Activated T-cell treated with anti-CD3 and anti-CD28 coated beads, Interleukin-2, amount 50 U/mL, for 1 hour (primary cell): ENCODE measurements around the gene PRSS38.
A peak's percentile ranks its signal among the peaks of the same experiment; 100 is the strongest.

Experiments used
- DNase-seq: peaks from one replicate; pipeline ENCODE4 v3.0.0-alpha.2; 2020

Gene PRSS38

GRCh38 chr1:227779685-227780084 lies 35.8 kb upstream of the PRSS38 start:
- no peak for DNase-seq

DNA sequence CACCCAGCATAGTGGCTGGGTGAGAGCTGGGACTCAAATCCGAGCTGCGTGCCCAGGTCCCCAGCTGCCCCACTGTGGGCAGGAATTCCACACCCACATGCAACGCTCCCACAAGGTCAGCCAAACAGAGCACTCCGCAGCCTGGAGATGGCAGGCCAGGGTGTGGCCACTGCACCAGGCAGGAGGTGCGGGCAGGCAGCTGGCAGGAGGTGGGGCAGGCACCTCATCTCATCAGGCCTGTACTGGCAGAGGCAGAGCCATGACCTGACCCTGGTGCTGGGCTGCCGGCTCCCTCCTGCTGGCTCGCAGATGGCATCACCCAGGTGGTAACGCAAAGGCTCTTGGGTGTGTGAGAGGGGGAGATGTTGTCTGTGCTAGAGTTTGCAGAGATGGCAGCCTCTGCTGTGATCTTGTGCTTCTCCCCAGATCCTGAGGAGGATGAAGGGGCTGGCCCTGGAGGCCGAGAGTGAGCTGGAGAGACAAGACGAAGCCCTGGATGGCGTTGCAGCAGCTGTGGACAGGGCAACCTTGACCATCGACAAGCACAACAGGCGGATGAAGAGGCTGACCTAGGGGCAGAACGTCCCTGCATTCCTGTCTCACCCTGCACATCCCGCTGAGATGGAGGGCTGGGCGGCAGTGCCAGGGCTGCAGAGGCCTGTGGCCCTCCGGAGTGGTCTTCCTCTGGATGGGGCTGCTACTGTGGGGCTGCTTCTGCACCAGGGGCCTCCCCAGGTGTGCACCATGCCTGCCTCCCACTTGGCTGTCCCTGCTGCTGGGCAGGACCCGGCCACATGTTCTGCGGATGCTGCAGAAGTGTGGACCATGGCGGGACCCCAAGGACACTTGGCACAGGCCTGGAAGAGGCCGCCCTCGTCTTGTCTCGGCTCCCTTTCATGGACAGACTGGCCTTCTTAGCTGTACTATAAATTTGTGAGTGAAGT lies 35.1 kb upstream of the PRSS38 start:
- no peak for DNase-seq

- no peak for DNase-seq
Measured at GRCh38 chr1:227781314-227781930, 34.1 kb upstream of the PRSS38 start.

- DNase-seq, result no peak
Measured at GRCh38 chr1:227782226-227782625, 33.2 kb upstream of the PRSS38 start.

DNA sequence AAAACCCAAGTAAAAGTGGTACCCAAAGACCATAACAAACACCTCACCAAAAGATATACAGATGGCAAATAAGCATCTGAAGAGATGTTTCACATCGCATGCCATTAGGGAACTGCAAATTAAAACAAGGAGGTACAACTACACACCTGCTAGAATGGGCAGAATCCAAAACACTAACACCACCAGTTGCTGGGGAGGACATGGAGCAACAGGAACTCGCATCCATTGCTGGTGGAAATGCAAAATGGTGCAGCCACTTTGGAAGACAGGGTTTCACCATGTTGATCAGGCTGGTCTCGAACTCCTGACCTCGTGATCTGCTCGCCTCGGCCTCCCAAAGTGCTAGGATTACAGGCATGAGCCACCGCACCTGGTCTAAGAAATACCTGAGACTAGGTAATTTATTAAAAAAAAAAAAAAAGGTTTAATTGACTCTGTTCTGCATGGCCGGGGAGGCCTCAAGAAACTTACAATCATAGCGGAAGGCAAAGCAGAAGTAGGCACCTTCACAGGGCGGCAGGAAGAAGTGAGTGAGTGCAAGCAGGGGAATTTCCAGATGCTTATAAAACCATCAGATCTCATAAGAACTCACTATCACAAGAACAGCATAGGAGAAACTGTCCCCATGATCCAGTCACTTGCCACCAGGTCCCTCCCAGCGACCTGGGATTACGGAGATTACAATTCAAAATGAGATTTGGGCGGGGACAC lies 30.2 kb upstream of the PRSS38 start:
- no peak for DNase-seq

DNA sequence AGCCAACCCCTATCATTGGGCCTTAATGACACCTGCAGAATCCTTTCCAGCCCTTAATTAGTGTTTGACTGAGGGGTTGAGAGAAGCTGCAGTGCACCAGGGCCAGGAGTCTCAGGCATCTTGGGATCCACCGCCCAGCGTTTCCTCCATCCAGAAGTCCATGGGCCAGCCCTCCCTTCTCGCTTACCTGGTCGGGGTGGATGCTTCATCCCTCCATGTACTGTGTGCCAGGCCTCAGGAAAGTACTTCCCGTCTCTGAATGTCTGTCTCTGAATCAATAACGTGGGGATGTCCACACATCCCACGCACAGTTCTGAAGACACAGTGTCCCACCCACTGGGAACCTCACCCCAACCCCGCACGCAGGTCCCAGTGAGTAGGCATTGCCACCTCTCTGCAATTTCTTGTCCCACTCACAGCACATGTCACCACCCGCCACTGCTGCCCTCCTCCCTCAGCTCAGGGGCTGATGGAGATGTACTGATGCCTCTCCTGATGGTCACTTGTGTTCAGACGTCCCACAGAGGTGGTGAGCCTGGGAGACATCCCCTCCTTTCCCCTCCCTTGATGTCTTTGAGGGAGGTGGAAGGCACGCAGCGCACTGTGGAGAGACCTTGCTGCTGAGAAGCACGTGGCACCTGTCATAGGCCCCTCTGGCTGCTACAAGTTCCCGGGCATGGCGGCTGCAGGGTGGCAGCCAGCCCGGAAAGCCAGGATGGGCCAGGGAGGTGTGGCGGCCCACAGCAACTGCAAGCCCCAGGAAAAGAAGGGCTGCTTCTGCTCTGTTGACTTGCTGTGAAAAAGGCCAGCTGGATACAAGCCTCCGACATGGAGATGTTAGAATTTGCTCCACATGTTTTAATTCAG lies 29.4 kb upstream of the PRSS38 start:
- DNase-seq, result no peak

- no peak for DNase-seq
Measured at GRCh38 chr1:227786673-227787512, 28.6 kb upstream of the PRSS38 start.

DNA sequence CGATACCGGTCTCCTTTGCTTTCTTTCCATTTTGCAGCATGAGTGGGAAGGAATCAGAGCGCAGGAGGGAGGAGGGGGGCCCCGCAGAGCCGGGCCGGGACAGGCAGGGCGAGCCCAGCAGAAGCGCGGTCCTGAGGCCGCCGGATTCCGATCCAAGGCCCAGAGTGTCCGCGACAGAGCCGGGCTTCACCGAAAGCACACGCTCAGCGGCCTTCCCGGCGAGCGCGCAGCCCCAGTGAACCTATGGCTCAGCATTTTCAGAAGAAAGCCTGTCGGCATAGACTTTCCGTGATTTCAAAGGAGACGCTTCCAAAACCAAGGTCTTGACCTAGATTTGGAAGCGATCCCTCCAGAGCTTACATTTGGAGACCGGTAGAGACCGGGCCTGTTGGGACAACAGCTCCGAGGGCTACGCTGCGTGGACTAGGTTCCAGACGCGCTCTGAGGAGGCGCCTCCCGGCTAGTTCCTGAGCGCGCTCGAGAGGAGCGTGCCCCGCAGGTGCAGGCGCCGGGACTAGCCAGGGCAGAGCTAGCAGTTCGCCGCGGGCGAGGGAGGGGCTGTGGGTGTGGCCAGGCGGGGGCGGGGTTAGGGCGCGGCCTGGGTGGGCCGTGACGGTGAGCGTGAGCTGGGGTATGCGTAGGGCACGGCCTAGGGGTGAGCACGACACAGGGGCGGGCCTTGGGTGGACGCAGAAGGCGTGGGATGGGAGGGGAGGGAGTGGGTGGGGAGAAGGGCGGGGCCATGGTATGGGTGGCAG lies 27.8 kb upstream of the PRSS38 start:
- peak; percentile 98 for DNase-seq

DNA sequence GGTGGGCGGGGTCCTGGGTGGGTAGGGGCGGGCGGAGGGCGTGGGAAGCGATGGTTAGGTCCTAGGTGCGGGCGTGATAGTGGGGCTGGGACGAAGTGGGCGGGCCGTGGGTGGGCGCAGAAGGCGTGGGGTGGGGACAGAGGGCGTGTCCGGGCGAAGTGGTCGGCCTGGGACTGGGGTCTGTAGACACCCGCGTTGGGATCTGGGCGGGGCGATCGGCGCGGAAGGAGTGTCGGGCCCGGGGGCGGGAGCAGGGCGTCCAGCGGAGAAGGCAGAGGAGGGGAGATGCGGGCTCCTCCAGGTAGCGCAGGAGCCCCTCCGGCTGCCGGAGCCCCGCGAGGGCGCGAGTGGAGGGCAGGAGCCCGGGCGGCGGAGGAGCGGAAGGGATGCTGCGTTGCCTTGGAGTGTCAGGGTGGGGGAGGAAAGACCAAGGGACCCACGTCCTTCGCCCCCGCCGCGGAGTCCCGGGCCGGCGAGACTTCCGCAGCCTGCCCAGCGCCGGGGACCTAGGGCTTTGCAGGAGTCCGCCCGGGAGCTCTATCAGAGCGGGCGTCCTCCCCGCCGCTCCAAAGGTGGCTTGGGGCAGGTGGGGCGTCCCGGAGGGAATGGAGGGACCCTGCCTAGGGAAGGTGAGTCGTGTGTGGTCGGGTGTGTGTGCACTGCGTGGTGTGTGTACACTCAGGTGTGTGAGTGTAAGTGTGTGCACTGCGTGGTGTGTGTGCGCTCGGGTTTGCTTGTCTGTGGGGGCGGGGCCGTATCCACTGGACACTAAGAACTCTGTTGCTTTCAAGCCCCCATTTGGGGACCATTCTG lies 27.0 kb upstream of the PRSS38 start:
- DNase-seq, result no peak

- no peak for DNase-seq
Measured at GRCh38 chr1:227789084-227790033, 26.1 kb upstream of the PRSS38 start.

DNA sequence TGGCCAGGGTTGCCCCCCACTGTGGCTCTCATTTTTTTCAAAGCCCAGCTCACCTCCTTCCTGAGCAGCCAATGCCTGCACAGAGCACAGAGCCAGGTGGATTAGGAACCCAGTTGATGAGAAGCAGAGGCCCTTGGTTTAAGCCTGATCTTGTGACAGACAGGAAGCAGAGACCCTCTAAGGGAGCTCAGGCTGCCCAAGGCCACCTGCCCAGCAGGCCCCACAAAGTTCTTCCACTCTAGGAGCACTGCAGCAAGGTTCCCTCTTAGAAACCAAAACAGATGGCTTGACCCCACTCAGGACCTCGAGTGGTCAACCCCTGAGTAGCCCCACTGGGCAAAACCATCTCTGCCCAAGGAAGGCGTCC lies 25.5 kb upstream of the PRSS38 start:
- DNase-seq, result no peak

DNA sequence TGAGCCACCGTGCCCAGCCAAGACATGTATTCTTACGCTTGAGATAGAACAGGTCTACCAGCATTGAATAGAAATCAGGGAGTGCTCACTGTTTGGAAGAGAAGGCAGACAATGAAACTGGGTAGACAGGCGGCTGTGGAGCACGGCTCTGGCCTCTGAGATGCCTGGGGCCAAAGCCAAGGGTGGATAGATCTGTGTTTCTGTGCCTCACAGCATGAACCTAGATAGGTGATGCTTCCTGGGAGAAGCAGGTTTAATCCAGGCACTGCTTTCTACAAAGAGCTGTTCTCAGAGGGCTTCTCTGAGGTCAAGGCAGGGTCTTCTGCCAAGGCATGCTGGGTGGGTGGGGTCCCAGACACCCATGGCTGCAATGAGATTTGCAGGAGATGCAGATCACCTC lies 24.6 kb upstream of the PRSS38 start:
- no peak for DNase-seq

DNA sequence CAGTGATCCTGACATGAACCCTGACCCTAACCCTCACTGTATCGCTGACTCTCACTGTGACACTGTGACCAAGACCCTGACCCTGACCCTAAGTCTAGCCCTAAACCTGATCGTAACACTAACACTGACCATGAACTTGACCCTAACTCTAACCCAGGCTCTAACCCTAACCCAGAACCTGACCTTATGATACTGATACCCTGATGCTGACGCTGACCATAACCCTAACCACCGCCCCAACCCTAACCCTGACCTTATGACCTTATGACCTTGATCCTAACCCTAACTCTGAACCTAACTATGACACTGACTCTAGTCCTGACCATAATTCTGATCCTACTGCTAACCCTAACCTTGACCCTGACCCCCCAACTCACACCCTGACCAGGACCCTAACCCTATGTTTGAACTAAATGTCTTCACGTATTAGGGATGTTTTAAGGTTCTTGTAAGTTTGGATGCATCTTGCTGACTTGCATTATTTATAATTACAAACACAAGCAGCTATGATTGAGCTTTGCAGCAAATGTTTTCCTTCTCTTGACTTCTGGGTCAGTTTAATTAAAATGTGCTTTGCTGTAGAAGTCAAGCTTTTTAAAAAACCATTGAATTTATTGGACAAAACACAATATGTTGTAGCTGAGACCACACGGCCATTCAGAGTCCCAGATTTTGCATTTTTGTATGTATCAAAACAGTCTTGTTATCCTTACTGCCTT lies 23.9 kb upstream of the PRSS38 start:
- no peak for DNase-seq

- no peak for DNase-seq
Measured at GRCh38 chr1:227792216-227793078, 23.0 kb upstream of the PRSS38 start.

- no peak for DNase-seq
Measured at GRCh38 chr1:227793079-227793947, 22.2 kb upstream of the PRSS38 start.
